ENCODE results near the gene MGAT5. TPM values are rescaled to one million over a fixed set of nuclear protein-coding genes. Genes with fewer than 3 reads are reported as not detected.
A peak's percentile ranks its signal among the peaks of the same experiment; 100 is the strongest.

MGAT5 gene
- total RNA-seq, 1 donor from 2014 or later: 25.8 TPM

DNA sequence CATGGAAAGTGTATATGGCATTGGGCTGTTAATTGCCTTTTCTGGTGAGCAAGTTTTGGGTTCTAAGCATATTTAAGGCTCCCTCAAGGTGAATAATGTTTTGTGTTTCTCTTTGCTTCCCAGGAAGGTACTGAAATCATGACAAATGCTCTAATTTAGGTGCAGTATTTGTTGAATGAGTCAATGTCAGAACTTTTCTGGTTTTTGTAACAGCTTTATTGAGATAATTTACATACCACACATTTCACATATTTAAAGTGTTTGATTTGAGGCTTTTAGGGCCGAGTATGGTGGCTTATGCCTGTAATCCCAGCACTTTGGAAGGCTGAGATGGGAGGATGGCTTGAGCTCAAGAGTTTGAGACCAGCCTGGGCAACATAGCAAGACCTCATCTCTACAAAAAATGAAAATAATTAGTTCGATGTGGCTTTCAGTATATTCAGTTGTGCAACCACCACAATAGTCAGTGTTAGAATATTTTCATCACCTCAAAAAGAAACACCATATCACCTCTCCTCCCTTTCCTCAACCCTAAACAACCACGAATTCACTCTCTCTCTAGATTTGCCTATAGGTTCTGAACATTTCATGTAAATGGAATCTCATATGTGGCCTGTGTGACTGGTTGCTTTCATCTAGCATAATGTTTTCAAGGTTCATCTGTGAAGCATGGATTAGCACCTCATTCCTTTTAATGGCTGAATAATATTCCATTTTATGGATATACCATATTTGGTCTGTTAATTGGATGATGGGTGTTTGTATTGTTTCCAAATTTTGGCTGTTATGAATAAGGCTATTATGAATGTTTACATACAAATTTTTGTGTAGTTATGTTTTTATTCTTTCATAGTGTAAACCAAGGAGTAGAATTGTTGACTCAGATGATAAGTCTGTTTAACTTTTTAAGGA lies 54.9 kb downstream of the MGAT5 start:
- Mint-ChIP-seq H3K4me3 (no peak overlapping the region), H3K9me3 (peaks cover 4% of the 10 kb centered on the region), H3K4me1 (ENCODE audit: low read depth) (peaks cover 22% of the 10 kb centered on the region), H3K27ac (no peak overlapping the region), H3K27me3 (ENCODE audit: insufficient read depth) (peaks cover 2% of the 10 kb centered on the region), H3K36me3 (ENCODE audit: low read depth) (peaks cover 5% of the 10 kb centered on the region)
- DNase-seq (ENCODE audit: low spot score): no peak
- intact Hi-C loops (cut with micrococcal nuclease): no loop called here

DNA sequence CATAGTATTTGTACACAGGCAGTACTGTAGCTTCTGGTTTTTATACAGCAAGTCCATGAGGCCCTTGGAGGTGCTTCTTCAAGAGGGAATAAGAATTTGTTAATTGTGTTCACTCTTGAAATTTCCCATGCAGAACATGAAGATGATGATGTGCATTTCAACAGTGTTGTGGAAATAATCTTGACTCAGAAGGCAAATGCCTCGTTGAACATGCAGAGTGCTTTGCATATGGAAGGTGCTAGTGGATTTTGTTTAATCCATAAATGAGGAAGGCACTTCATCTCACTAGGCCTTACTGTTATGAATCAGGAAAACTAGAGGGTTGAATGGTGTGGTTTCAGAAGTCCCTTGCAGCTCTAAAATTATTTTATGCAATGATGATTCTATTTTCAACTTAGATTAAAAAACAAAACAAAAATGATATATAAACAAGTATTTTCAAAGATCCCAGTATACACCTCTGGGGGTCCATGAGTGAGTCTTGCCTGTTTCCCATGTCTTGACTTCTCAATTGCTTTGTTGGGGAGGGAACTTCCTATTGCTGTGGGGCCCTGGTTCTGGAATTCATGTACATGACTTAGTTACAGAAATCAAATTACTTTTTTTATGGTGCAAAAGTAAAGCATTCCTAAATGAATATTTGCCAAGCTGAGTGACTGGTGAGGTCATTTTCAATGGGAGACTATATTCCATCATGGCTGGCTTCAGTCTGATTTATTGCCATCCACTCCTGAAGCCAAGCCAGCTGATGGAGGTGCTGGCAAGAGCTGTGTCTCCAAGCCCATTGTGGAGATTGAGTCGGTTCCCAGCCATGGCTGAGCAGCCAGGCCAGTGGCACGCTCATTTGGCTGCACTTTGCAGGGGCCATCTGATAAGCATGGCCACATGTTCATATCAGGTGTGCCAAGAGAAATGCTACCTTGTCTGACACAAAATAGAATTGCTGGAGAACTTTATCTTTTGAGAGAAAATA lies 56.5 kb downstream of the MGAT5 start:
- intact Hi-C loops (cut with micrococcal nuclease): no loop called here
- no peak overlapping the region for H3K4me3 Mint-ChIP-seq

DNA sequence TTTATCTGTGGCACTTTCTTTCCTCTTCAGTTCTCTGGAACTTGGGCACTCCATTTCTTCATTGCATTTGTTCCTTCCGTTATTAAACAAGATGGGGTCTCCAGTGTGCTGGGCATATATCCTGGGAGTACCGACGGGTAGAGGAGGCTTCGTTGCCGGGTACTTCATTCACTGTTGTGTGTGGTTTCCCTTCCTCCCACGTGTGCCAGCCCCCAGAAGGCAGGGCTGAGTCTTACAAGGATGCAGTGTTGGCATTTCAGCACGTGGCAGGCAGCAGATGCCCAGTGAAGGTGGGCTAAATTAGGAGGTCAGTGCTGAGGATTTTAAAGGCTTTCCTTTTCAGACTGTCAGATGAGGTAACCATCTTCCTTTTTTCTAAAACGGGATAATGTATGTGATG lies 58.6 kb downstream of the MGAT5 start:
- Mint-ChIP-seq H3K9me3 (peaks cover 4% of the 10 kb centered on the region), H3K36me3 (ENCODE audit: low read depth) (peaks cover 4% of the 10 kb centered on the region), H3K27ac (no peak overlapping the region), H3K27me3 (ENCODE audit: insufficient read depth) (peaks cover 2% of the 10 kb centered on the region), H3K4me3 (no peak overlapping the region), H3K4me1 (ENCODE audit: low read depth) (peaks cover 13% of the 10 kb centered on the region)
- intact Hi-C loops (cut with micrococcal nuclease): no loop called here
- no peak for DNase-seq (ENCODE audit: low spot score)

More for the DNA sequence above, 56.5 kb downstream of the MGAT5 start:
- Mint-ChIP-seq H3K27me3 (ENCODE audit: insufficient read depth) (peaks cover 2% of the 10 kb centered on the region), H3K27ac (no peak overlapping the region), H3K9me3 (peaks cover 4% of the 10 kb centered on the region), H3K4me1 (ENCODE audit: low read depth) (peaks cover 17% of the 10 kb centered on the region), H3K36me3 (ENCODE audit: low read depth) (peaks cover 5% of the 10 kb centered on the region)
- no peak for DNase-seq (ENCODE audit: low spot score)

DNA sequence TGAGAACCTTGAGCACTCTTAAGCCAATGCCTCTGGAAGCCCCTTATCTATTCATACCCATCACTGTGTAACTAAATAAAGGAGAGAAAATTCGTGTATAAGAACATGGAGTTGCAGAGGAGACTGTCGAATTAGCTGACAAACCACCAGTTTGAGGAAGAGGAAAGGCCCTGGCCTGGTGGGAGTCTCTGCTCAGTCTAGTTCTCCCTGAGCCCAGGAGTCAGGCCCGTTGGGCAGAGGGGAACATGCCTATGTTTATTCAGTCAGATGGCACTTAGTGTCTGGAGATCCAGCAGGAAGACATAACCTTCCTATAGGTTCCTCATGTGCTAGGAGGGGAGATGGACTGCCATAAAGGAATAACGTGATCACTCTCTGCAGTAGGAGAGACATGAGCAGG lies 60.3 kb downstream of the MGAT5 start:
- intact Hi-C loops (cut with micrococcal nuclease): no loop called here
- no peak for DNase-seq (ENCODE audit: low spot score)
- Mint-ChIP-seq H3K4me1 (ENCODE audit: low read depth) (peaks cover 21% of the 10 kb centered on the region), H3K36me3 (ENCODE audit: low read depth) (peaks cover 13% of the 10 kb centered on the region), H3K27me3 (ENCODE audit: insufficient read depth) (peaks cover 2% of the 10 kb centered on the region), H3K9me3 (no peaks in the 10 kb centered on the region), H3K27ac (no peak overlapping the region), H3K4me3 (no peak overlapping the region)

DNA sequence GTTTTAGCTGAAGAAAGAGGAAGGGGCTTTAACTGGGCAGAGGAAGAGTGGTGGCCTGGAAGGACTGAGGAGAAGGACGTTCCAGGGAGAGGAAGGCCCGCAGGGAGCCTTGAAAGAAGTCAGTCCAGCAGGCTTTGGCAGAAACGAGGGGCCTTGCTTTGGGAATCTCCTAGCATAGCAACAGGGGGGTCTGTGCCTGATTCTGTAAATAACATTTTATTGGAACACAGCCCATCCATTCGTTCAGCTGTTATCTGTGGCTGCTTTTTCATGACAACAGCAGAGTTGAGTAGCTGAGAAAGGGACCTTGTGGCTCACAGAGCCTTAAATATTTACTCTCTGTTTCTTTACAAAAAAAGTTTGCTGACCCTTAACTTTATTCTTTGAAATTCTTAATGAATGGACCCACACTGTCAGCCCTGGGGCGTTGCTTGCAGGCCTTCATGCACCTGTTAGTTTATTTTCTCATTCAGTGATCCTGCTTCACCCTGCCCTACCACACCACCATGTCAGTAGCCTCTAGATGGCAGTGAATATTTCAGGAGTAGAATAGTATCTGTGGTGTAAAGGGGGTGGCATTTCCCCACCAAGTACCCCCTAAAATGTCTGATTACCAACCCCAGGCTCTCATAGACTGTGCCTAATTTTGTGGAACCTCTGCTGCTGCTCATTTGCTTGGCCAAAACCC lies 61.0 kb downstream of the MGAT5 start:
- H3K4me1 Mint-ChIP-seq (ENCODE audit: low read depth): peaks cover 27% of the 10 kb centered on the region
- H3K27me3 Mint-ChIP-seq (ENCODE audit: insufficient read depth): peaks cover 2% of the 10 kb centered on the region
- DNase-seq (ENCODE audit: low spot score): no peak
- H3K4me3 Mint-ChIP-seq: no peak overlapping the region
- H3K36me3 Mint-ChIP-seq (ENCODE audit: low read depth): peaks cover 15% of the 10 kb centered on the region
- intact Hi-C loops (cut with micrococcal nuclease): no loop called here
- H3K9me3 Mint-ChIP-seq: no peaks in the 10 kb centered on the region
- no peak overlapping the region for H3K27ac Mint-ChIP-seq

DNA sequence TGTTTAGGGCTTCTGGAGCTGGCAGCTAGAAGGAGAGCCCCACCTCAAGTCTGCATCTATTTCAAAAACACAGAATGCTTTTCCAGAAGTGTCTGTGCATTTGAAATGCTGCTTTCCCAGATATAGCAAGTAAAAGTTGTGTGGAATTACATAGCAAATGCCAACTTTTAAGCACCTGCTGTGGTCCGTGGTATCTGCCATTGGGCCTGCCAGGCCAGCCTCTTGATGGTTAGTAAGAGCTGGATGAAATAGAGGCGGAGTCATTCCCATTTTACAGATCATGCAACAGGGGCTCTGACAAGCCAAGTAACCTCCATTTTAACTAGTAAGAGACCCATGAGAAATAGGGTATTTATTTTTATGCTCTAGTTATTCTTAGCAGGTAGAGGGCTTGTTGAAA lies 61.6 kb downstream of the MGAT5 start:
- intact Hi-C loops (cut with micrococcal nuclease): no loop called here
- no peak for DNase-seq (ENCODE audit: low spot score)
- Mint-ChIP-seq H3K36me3 (ENCODE audit: low read depth) (peaks cover 15% of the 10 kb centered on the region), H3K4me1 (ENCODE audit: low read depth) (peaks cover 34% of the 10 kb centered on the region), H3K4me3 (no peak overlapping the region), H3K27me3 (ENCODE audit: insufficient read depth) (peaks cover 2% of the 10 kb centered on the region), H3K27ac (no peak overlapping the region), H3K9me3 (no peaks in the 10 kb centered on the region)

DNA sequence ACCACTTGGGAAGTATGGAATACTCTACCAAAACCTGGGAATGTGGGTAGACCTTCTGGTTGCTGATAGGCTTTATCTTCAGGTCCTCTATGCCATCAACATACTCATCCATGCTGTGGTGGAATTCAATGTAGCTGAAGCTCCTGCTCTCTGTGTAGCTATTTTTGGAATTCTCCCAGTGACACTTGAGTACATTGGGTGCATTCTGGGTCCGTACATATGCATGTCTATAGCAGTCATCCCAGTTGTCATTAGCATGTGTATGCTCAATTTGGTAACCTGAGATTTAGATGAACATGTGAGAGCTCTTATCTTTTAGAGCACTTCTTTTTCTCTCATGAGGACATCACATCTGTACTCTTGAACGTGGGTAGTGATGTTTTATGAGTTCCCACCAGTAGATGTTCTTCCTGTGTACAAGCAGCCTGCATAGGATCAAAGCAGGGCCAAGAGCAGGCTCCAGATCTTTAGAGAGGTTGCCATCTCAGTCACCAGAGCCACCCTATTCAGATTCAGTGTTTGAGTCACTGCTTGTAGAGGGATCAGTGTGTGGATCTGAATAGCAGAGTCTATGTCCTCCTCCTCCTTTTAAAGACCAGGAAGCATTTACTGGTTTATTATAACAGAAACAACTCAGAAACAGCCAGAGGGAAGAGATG lies 65.9 kb downstream of the MGAT5 start:
- Mint-ChIP-seq H3K27me3 (ENCODE audit: insufficient read depth) (no peaks in the 10 kb centered on the region), H3K36me3 (ENCODE audit: low read depth) (peaks cover 17% of the 10 kb centered on the region), H3K4me3 (no peak overlapping the region), H3K9me3 (no peaks in the 10 kb centered on the region), H3K4me1 (ENCODE audit: low read depth) (peaks cover 64% of the 10 kb centered on the region), H3K27ac (no peak overlapping the region)
- no peak for DNase-seq (ENCODE audit: low spot score)
- intact Hi-C loops (cut with micrococcal nuclease): no loop called here

DNA sequence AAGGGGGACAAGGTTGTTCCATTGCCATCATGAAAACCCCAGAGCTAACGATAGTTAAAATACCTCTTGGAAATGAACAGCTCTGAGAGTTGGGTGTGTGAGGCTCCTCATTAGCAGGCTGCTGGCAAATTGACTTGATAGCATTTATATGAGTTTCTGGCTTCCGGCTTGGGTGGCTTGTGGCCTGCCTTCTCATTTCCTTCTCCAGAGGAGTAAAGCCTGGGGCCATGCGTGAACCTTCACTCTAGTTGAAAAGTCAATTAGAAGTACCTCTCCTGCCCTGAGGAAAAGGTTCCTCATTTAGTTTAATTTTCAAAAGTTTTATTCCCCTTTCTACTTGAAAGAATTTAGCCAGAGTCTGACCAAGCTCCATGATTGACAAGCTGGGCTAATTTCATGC lies 67.1 kb downstream of the MGAT5 start:
- intact Hi-C loops (cut with micrococcal nuclease): loop anchor here (1.0 kb wide), 1 partner anchor 202 kb away; no protein-coding TSS in a partner anchor
- Mint-ChIP-seq H3K27ac (no peak overlapping the region), H3K9me3 (no peaks in the 10 kb centered on the region), H3K4me3 (no peak overlapping the region), H3K36me3 (ENCODE audit: low read depth) (peaks cover 21% of the 10 kb centered on the region), H3K27me3 (ENCODE audit: insufficient read depth) (no peaks in the 10 kb centered on the region), H3K4me1 (ENCODE audit: low read depth) (peaks cover 77% of the 10 kb centered on the region)
- peak; percentile 36 for DNase-seq (ENCODE audit: low spot score)

DNA sequence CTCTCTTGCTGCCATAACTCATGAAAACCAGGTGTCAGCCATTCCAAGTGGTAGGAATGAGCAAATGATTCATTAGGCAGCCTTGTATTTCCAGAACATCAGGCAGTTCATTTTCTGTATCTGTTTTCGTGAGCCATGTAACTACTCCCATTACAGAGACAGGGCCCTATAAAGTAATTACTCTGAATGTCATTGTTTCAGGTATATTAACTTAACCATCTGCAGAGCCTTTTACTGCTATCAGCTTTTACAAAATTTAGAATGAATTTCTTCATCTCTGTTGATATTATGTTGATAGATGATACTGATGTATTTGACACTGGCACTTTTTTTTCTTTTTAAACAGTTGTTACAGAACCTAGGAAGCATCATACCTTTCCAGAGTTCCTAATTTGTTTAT lies 69.9 kb downstream of the MGAT5 start:
- Mint-ChIP-seq H3K9me3 (no peaks in the 10 kb centered on the region), H3K27me3 (ENCODE audit: insufficient read depth) (no peaks in the 10 kb centered on the region), H3K4me1 (ENCODE audit: low read depth) (peaks cover 77% of the 10 kb centered on the region), H3K36me3 (ENCODE audit: low read depth) (peaks cover 18% of the 10 kb centered on the region), H3K27ac (no peak overlapping the region), H3K4me3 (no peak overlapping the region)
- intact Hi-C loops (cut with micrococcal nuclease): no loop called here
- no peak for DNase-seq (ENCODE audit: low spot score)

DNA sequence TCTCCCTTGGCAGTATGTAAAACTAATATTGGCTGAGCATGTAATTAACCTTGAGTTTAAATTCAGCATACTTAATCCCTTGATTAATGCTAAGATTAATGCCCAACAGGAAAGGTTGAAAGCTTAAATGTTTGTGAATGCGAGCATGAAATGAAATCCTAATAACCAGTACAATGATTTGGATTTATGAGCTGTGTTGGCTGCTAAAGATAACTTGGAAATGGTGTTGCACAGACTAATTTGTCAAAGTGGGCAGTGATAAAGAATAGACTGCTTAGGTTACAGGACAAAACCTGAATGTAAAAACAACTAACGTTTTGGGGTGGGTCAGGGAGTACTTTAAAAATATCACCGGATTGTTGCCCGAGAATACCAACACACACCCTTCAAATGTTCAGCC lies 70.6 kb downstream of the MGAT5 start:
- Mint-ChIP-seq H3K4me1 (ENCODE audit: low read depth) (peaks cover 71% of the 10 kb centered on the region), H3K36me3 (ENCODE audit: low read depth) (peaks cover 12% of the 10 kb centered on the region), H3K9me3 (no peaks in the 10 kb centered on the region), H3K27me3 (ENCODE audit: insufficient read depth) (no peaks in the 10 kb centered on the region), H3K27ac (no peak overlapping the region), H3K4me3 (no peak overlapping the region)
- intact Hi-C loops (cut with micrococcal nuclease): no loop called here
- no peak for DNase-seq (ENCODE audit: low spot score)

DNA sequence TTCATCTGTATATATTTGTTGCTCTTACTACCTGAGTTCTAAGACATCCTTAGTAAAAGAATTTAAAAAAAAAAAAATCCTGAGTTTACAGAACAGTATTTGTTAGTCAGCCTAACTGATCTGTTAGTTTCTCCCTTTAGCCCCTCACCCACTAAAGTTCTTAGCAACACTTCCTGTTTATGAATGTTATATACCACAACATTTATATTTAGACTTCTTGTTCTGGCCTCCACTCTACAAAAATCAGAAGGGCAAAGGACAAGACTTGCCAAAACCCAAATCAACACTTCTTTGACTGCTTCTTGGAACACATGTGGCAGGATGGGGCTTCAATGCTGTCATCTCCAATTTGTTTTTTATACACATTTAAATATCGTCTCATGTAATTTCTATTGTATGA lies 71.1 kb downstream of the MGAT5 start:
- H3K9me3 Mint-ChIP-seq: no peaks in the 10 kb centered on the region
- peak overlapping the region; percentile 6 for H3K27ac Mint-ChIP-seq
- H3K36me3 Mint-ChIP-seq (ENCODE audit: low read depth): peaks cover 12% of the 10 kb centered on the region
- no peak overlapping the region for H3K4me3 Mint-ChIP-seq
- no peak for DNase-seq (ENCODE audit: low spot score)
- no peaks in the 10 kb centered on the region for H3K27me3 Mint-ChIP-seq (ENCODE audit: insufficient read depth)
- intact Hi-C loops (cut with micrococcal nuclease): no loop called here
- H3K4me1 Mint-ChIP-seq (ENCODE audit: low read depth): peaks cover 66% of the 10 kb centered on the region

DNA sequence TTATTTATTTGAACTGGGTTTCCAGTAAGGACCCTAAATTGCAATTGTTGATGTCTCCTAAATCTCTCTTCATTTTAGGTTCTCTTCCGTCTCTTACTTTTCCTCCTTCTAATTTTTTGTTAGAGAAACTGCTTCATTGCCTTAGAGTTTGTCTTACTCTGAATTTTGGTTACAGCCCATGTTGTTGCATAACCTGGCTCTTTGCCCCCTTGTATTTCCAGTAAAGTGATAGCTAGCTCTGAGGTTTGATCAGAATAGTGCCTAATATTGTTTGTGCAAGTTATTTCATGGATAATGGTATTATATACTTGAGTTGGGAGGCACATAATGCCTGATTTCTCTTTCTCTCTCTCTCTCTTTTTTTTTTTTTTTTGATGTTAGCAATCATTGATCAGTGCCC lies 71.8 kb downstream of the MGAT5 start:
- Mint-ChIP-seq H3K27ac (peak overlapping the region; percentile 2), H3K4me1 (ENCODE audit: low read depth) (peaks cover 58% of the 10 kb centered on the region), H3K4me3 (no peak overlapping the region), H3K27me3 (ENCODE audit: insufficient read depth) (no peaks in the 10 kb centered on the region), H3K9me3 (no peaks in the 10 kb centered on the region), H3K36me3 (ENCODE audit: low read depth) (peaks cover 12% of the 10 kb centered on the region)
- intact Hi-C loops (cut with micrococcal nuclease): no loop called here
- DNase-seq (ENCODE audit: low spot score): no peak

Measured in activated T-helper 1 cell treated with anti-CD3 and anti-CD28 coated beads, Interleukin-12 subunit alpha, Interleukin-12 subunit beta, Interleukin-2, Interleukin-4 antibody, amounts not matched to agents 30 ng/mL and 10 ng/mL and 1 ng/mL, durations not matched to agents 14 hours and 24 hours and 36 hours (primary cell).